A673 (cell line): Measurements from ENCODE around the gene ADD3.

Source experiments
- EZH2 ChIP-seq: fragments of 200-600 bp; sonication (generic); IDR thresholded peaks from 2 replicates; pipeline ENCODE4 v1.6.1; 2017; ENCODE audit warnings: borderline replicate concordance, low read depth, mild to moderate bottlenecking, mixed read lengths, antibody characterized with exemption, low read length; ENCODE audit not compliant: poor library complexity, severe bottlenecking
- TF ChIP-seq, protein P1 (sequence below): fragments of 300-800, 200-600 bp; sonication (generic); conservative IDR thresholded peaks from 2 replicates; pipeline ENCODE4 v1.5.1; 2017; ENCODE audit warnings: low read depth, mild to moderate bottlenecking, antibody characterized with exemption, low read length, moderate library complexity, mixed read lengths

DNA sequence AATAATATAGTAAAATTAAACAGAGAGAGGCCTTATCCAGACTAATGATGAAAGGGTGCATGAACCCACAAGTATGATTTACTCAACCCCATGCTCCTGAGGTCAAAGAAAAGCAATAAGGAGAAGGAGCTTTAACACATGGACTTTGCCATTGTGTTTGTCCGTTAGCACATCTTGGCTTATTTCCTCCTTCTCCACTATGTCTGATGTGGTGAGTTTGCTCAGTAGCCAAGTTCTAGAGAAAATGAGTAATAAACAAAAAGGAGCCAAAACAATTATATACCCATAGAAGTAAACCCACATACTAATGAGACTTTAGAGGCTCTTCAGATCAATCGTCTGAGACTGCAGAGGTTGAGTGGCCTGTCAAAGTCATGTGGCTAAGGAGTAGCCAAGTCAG lies 26.1 kb upstream of the ADD3 start:
- TF ChIP-seq, protein P1, sequence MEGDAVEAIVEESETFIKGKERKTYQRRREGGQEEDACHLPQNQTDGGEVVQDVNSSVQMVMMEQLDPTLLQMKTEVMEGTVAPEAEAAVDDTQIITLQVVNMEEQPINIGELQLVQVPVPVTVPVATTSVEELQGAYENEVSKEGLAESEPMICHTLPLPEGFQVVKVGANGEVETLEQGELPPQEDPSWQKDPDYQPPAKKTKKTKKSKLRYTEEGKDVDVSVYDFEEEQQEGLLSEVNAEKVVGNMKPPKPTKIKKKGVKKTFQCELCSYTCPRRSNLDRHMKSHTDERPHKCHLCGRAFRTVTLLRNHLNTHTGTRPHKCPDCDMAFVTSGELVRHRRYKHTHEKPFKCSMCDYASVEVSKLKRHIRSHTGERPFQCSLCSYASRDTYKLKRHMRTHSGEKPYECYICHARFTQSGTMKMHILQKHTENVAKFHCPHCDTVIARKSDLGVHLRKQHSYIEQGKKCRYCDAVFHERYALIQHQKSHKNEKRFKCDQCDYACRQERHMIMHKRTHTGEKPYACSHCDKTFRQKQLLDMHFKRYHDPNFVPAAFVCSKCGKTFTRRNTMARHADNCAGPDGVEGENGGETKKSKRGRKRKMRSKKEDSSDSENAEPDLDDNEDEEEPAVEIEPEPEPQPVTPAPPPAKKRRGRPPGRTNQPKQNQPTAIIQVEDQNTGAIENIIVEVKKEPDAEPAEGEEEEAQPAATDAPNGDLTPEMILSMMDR = no peak
- TF ChIP-seq EZH2 = no peak
